GM18861 (cell line): Measurements from ENCODE around the gene GNA12.
"Not testable (repeated sequence)": the region's sequence is repeated elsewhere in the genome, so short reads cannot be mapped to it uniquely, and the experiment has no call there.

ENCODE experiments used
- ATAC-seq: cut with Tn5 transposase; IDR thresholded peaks from one replicate; pipeline ENCODE4 v1.9.1; 2021; ENCODE audit not compliant: unreplicated experiment

Gene GNA12

GRCh38 chr7:2680792-2681490 lies 163.2 kb downstream of the GNA12 start:
- ATAC-seq: no peak

- ATAC-seq: no peak
Observed at GRCh38 chr7:2680256-2680655, 163.9 kb downstream of the GNA12 start.

- not testable (repeated sequence) for ATAC-seq
Observed at GRCh38 chr7:2679135-2680127, 164.7 kb downstream of the GNA12 start.

GRCh38 chr7:2678454-2678853 lies 165.7 kb downstream of the GNA12 start:
- not testable (repeated sequence) for ATAC-seq
